ENCODE results near the gene KRT73. TPM values are rescaled to one million over a fixed set of nuclear protein-coding genes. Genes with fewer than 3 reads are reported as not detected.

KRT73 gene
- total RNA-seq, 2 donors from 2014 or later, result not detected

DNA sequence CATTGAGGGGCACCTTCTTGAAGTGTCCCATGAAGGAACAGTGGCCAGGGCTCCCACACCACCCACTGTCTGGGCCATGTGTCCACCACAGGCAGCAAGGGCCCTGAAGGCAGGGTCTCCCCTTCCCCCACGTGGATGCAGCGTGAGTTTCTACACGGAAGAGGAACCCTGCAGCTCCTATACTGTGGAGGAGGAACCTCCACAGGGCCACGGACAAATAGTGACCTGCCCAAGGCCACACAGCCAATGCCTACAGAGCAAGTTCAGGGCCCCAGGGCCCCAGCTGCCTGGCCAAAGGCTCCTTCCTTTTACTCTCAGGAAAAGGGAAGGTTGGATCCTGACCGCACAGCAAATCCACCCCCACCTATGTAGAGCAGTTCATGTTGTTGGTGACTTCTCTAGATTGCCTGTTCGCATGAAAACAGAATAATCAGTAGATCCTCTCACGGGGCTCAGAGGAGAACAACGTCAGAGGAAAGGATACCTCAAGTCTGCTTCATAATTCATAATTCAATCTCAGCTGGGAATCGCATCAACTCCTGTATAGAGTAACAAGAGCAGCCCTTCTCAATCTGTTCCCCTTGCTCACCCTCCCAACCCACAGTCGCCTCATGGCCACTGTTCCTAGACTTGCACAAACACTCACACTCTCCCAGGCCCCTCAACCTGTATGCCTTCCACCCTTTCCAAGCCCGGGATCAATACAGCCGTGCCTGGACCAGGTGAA lies 11.1 kb upstream of the KRT73 start:
- ATAC-seq (no peak), DNase-seq (no peak)

DNA sequence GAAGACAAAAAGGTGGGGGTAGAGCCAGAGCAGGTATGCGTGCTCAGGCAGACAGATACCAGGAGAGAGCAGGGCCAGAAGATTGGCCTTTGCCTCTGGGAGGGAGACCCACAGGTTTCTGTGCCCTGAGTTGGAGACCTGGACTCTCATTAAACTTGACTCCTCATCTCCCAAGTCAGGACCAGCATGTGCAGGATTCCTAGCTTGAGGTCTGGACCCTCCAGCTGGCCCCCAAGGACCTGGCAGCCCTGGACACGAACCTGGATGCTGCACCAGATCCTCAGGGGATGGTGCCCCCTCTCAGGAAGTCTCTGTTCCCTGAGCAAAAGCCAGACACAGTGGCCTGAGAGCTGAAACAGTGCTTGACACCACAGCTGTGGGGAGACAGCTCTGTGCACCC lies 10.5 kb upstream of the KRT73 start:
- no peak for DNase-seq
- no peak for ATAC-seq
- intact Hi-C loops (cut with DNase I), result no loop called here

More for the DNA sequence above, 11.1 kb upstream of the KRT73 start:
- intact Hi-C loops (cut with DNase I), result no loop called here

GRCh38 chr12:52628111-52628507 lies 9.8 kb upstream of the KRT73 start:
- no peak for DNase-seq
- intact Hi-C loops (cut with DNase I), result no loop called here

DNA sequence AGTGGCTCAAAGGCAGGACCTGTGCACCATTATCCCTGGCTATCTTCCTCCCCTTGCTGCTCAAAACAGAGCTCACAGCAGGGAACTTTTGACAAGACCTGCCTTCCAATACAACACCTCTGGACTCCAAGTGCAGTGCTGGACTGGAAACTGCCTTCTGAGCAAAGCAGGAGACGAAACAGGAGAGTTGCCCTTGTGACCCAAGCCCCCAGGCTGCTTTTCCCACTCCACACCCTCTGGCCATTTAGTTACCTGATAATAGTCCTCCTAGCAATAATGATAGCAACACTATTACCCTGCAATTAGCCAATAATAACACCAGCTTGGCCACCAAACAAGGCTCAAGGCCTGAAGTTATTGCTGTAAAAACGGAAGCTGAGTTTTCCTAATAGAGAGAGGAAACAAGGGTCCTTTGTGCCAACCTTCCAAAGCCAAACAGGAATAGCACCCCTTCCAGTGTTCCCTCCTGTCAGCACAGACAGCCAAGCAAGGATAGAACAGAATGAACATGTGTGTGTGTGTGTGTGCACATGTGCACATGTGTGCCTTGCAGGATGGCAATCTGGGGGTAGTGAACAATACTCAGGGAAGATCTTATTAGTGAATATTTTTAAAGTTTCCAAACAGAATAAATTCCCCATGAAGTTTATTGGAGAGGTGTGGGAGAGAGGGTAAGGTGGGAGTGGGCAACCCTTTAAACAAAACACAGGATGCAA lies 9.2 kb upstream of the KRT73 start:
- DNase-seq (no peak), ATAC-seq (no peak)
- intact Hi-C loops (cut with DNase I), result no loop called here

More at GRCh38 chr12:52628111-52628507, 9.8 kb upstream of the KRT73 start:
- ATAC-seq, result no peak

DNA sequence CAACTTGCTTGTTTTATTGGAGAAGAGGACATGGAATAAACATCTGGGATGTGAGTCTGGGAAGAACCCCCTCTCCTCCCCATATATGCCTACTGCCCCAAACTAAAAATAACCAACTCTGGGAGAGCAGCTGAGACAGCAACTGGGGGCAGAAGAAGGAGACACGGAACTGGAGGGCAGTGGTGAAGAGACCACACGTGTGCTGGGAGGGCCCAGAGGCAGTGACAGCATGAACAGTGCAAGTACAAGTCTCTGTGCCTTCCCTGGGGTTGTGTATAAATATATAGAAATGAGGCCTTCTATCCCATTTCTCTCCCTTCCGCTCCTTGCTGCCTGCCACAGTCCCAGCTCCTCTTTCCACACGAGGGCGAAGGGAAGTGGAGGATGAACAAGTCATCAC lies 4.0 kb upstream of the KRT73 start:
- no peak for DNase-seq
- intact Hi-C loops (cut with DNase I), result no loop called here
- ATAC-seq, result no peak

DNA sequence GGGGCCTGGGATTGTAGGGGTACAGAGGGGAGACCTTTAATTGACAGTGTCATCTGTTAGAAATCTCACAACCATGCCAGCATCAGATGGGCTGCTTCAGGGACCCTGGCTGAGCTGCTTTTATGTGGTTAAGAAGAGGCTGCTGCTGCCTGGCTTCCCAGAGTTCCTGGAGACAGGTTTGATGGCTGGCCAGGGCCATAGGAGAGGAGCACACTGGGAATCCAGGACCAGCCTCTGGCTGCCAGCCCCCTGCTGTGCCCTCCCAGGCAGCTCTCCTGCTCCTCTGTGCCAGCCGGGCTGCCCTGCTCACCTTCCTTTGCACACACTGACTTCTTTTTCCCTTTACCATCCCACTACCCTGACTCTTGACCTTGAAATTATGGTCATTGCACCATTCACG lies 507 bp upstream of the KRT73 start:
- ATAC-seq (no peak), DNase-seq (no peak)
- intact Hi-C loops (cut with DNase I), result no loop called here

DNA sequence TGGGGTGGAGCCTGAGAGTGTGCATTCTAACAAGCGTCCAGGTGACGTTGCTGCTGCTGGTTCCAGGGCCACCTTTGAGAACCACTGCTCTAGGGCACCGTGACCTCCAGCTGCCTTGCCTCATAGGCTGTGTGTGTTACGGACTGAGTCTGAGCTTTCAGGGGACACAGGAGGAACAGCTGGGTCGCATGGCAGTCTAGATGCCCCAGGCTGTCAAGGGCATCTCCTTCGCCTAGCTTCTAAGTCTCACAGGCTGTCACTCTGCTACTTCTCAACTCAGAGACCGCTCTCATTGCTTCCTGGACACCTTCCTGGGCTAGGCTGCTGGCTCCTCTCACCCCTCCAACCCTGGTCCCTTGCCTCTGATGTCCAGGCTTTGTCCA lies 965 bp downstream of the KRT73 start:
- ATAC-seq, result no peak

DNA sequence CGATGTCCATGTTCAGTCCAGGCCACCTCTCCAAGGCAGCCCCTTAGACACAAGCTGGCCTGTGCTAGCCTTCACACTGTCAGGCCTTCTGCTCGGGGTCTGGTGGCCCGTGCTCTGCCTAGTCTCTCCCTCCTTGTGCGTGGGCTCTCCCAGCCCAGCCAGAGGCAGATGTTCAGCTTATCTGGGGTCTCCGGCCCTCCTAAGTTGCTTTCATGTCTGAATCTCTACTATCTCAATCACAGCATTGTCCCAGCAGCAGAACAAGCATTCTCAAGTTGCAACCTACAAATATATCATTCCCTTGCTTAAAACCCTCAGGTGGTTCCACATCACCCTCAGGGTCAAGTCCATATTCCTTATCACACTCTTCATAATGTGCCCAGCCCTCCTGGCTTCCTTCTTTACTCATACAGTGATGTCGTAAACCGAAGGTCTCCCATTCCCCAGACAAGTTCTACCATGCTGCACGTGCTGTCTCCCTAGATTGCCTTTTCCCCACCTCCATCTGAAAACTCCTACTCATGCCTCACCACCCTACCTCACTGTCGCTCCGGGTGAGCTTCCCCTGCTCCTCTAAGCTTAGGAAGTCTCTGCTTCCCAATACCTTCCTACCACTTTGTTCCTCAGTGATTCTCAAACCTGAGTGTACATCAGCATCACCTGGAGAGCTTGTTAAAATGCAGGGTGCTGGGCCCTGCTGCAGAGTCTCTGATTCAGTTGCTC lies 1.5 kb downstream of the KRT73 start:
- intact Hi-C loops (cut with DNase I), result no loop called here
- ATAC-seq (no peak), DNase-seq (no peak)

More for the DNA sequence above, 965 bp downstream of the KRT73 start:
- DNase-seq, result no peak
- intact Hi-C loops (cut with DNase I), result no loop called here

DNA sequence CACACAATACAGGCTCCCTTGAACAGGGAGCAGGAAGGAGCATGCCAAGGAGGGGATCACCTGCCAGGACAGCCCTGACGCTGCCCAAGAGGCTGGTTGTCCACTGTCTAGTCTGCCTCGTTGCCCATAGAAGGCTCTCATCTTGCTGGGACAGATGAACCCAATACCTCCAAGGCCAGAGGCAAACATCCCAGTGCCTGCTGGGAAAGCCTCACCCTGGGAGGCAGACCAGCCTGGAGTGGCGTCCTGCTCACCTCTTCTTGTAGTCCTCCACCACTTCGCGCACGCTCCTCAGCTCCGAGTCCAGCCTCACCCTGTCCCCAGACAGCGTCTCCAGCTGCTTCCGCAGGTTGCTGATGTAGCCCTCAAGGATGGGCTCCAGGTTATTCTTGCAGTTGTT lies 2.4 kb downstream of the KRT73 start:
- ATAC-seq (no peak), DNase-seq (no peak)
- intact Hi-C loops (cut with DNase I), result no loop called here

DNA sequence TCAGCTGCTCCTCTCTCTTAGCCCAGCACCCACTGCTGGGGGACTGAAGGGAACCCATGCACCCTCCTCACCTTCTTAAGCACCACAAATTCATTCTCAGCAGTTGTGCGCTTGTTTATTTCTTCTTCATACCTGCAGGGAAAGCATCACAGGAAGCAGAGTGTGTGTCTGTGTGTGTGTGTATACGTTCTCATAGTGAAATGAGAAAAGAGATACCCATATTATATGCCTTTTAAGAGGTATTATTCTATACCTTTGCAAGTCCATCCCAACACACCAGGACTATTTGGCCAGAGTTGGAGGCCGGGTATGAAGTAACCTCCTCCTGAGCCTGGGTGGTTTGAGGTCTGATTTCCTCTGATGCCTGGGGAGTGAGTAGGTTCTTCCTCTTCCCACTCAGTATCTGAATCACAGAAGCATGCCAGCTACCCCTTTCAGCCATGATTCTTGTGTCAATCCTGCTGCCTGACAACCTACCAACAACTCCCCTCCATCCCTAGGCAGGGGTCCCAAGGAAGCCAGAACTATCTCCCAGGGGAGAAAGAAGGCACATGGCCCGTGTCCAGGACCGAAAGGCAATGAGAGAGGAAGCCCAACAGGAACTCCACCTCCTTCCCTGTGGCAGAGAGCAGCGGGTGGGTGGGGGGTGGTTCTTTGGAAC lies 3.0 kb downstream of the KRT73 start:
- ATAC-seq (no peak), DNase-seq (no peak)
- intact Hi-C loops (cut with DNase I), result no loop called here

DNA sequence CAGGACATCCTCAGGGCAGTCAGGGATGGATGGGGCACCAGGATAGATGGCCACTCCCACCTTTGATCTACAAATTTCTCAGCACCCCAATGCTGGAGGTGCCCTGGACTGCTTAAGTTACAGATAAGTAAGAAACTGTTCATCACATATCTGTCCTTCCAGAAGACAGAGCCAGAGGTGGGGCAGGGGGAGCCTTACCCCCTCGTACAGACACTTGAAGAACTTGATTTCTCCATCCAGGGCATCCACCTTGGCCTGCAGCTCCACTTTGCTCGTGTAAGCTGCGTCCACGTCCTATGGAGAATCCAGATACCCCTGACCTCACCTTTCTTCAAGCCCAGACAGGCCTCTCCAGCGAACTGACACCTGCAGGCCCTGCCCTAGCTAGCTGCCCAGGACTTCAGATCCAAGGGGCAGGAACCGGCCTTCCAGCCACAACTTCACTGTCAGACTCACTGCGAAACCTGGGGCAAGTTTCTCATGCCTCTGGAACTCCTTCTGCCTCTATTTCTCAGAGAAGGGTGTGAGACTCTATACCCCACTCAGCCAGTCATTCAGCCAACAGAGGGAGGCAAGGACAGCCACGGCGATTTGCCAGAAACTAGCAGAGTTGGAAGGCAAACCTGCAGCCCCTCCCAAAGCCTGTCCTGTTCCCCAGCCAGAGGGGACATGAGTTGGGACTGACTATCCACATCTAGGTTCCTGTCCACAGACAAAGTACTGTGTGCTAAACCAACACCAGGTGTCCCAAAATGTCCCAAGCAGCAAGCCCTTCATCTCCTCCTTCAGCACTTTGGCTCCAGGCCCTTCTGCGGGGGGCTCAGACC lies 3.8 kb downstream of the KRT73 start:
- intact Hi-C loops (cut with DNase I), result no loop called here
- DNase-seq, result no peak
- no peak for ATAC-seq

DNA sequence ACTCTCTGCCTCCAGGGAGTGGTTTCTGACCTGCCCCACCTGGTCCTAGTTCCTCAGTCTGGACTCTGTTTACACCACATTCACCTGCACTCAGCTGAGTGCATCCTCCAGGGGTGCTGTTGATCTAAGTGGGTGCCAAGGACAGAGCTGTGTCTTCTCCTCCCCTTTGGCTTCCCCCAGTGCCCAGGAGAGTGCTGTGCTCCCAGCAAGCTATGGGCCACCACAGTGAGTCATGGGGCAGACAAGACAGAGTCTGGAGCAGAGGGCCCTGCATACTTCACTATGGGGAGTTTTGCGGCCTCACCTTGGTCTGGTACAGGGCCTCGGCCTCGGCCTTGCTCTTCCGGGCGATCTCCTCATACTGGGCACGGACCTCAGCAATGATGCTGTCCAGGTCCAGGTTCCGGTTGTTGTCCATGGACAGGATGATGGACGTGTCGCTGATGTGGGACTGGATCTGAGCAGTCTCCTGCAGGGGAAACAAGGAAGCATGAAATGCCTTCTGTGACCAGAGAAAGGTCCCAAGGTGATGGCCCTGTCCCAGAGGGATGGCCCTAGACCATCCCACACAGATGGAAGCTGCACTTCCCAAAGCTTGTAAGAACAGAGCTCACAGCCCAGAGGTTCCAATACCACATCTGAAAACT lies 4.9 kb downstream of the KRT73 start:
- ATAC-seq (no peak), DNase-seq (no peak)
- intact Hi-C loops (cut with DNase I), result no loop called here

DNA sequence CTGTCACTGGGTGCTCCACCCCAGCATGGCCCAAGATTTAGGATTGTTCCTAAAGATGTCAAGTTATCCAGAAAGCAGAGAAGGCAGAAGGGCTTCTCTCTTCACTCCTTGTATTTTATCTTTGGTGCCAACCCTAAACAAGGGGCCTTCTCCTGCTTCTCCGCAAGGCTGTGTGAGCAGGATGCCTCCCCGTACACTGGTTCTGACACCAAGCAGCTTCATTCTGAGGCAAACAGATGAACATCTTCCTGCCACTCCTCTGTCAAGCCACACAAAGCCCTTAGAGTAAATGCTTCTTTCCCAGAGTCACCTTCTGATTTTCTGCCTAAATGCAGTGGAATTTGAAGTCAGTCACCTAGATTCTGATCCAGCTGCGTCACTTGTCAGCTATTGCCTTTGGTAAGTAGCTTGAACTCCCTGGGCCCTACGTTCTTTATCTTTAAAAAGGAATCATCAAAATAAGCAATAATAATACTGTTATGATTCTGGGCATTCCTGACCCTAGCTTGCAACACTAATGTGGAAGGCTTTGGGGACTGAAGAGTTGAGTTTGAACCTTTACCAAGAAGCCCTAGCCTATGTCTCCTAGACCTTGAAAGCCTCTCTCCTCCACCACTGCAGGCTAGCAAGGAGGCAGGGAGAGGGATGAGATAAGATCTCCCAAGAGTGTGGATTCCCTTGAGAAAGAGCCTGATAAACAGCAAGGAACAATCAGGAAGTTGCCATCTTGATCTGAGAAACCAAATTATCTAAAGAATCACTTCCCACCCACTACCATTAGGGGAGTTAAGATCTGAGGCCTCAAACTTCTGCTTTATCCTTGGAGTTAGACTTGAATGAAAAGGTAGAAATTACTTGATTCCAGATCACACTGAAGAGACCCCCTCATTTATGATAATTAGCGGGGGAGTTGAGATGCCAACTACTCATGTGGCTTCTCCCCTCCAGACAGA lies 5.7 kb downstream of the KRT73 start:
- DNase-seq (no peak), ATAC-seq (no peak)
- intact Hi-C loops (cut with DNase I), result no loop called here

GRCh38 chr12:52611080-52611468 lies 7.3 kb downstream of the KRT73 start:
- intact Hi-C loops (cut with DNase I), result no loop called here
- ATAC-seq, result no peak
- DNase-seq, result no peak

- intact Hi-C loops (cut with DNase I), result no loop called here
- DNase-seq (no peak), ATAC-seq (no peak)
Observed at GRCh38 chr12:52608826-52609630, 9.3 kb downstream of the KRT73 start.

GRCh38 chr12:52608161-52608560 lies 10.2 kb downstream of the KRT73 start:
- ATAC-seq (no peak), DNase-seq (no peak)
- intact Hi-C loops (cut with DNase I), result no loop called here

- ATAC-seq, result no peak
Observed at GRCh38 chr12:52607314-52607713, 11.0 kb downstream of the KRT73 start.

More at GRCh38 chr12:52607314-52607713, 11.0 kb downstream of the KRT73 start:
- DNase-seq, result no peak
- intact Hi-C loops (cut with DNase I), result no loop called here
